NCI-H1048 (cell line): ENCODE data around the gene CEPT1.

Source experiments
- DNase-seq: peaks from one replicate; lab custom pipeline; 2025; lab: John Stamatoyannopoulos, UW

The CEPT1 gene

DNA sequence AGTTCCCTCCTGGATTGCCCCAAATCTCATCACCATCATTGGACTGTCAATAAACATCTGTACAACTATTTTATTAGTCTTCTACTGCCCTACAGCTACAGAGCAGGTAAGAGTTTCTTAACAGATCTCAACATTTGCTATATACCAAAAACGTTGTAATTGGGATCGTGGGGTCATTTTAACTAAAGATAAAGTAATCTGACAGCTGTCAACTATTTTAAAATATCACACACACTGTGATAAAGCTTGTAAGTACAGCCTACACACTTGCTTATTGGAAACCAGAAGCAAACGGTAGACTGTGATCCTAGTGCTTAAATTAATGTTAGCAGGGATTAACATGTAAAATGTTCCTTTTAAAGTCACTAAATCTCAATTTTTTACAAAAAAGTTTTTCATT is 7.9 kb downstream of the CEPT1 start:
- DNase-seq: no peak

DNA sequence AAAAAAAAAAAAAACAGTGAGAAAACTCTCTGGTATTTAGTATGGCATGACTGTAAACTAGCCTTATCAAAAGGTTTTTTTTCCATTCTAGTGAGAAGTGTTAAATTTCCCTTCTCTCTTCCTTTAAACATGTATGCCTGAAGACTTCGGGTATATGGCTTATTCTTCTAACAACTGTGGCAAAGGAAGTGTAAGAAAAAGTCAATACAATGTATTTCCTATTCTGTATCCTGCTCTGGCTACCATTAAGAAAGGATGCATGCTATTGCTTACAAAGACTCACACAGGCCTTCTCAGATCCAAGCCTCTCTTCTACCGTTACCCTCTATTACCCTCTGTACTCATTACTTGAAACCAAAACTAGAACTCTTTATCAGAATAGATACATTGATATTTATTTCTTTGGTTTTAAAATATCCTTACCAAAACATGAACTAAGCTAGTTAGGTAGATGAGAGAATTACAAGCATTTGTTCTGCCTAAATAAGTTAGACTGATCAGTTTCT is 8.4 kb downstream of the CEPT1 start:
- no peak for DNase-seq

DNA sequence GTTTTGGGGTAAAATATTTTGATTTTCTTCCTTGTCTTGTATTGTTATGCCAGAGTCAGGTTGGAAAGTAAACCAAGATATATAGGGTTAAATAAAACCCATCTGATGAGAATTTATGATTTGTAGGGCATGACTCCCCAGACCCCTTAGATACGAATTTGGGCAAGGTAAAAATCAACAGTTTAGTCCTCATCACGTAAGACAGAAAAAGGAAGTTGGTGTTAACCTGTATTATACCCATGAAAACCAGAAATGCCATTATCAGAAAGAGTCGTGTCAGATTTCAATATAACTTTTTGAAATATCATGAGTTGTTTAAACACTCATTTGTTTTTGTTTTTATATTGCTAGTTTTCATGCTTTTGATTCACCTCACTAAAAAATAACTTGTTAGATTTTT is 11.8 kb downstream of the CEPT1 start:
- no peak for DNase-seq

DNA sequence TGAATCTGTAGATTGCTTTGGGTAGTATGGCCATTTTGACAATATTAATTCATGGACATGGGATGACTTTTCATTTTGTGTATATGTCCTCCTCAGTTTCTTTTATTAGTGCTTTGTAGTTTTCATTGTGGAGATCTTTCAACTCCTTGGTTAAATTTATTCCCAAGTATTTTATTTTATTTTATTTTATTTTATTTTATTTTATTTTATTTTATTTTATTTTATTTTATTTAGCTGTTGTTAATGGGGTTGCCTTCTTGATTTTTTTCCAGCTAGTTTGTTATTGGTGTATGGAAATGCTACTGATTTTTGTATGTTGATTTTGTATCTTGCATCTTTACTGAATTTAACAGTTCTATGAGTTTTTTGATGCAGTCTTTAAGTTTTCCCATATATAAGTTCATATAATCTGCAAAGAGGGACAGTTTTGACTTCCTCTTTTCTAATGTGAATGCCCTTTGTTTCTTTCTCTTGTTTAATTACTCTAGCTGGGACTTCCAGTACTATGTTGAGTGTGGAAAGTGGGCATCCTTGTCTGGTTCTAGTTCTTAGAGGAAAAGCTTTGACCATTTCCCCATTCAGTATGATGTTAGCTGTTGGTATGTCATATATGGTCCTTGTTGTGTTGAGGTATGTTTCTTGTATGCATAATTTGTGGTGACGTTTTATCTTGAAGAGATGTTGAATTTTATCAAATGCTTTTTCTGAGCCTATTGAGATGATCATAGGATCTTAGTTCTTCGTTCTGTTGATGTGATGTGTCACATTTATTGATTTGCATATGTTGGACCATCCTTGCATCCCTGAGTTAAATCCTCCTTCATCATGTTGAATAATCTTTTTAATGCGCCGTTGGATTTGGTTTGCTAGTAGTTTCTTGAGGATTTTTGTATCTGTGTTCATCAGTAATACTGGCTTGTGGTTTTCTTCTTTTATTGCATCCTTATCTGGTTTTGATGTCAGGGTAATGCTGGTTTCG is 14.3 kb downstream of the CEPT1 start:
- DNase-seq: no peak

DNA sequence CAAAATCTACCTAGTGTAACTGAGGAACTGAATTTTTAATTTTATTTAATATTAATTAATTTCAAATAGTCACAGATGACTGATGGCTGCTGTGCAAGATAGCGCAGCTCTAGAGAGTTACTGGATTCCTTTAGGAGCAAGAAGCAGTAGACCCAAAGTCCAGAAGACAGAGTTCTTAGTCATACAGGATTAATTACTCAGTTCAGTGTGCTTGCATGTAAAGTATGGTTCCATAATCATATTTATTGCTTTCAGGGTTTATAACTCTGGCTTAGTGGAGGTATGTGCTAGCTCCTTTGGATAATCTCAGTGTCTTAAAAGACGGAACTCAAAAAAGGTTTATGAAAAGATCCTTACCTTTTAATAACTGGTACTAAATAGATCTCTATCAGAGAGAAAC is 17.4 kb downstream of the CEPT1 start:
- no peak for DNase-seq

DNA sequence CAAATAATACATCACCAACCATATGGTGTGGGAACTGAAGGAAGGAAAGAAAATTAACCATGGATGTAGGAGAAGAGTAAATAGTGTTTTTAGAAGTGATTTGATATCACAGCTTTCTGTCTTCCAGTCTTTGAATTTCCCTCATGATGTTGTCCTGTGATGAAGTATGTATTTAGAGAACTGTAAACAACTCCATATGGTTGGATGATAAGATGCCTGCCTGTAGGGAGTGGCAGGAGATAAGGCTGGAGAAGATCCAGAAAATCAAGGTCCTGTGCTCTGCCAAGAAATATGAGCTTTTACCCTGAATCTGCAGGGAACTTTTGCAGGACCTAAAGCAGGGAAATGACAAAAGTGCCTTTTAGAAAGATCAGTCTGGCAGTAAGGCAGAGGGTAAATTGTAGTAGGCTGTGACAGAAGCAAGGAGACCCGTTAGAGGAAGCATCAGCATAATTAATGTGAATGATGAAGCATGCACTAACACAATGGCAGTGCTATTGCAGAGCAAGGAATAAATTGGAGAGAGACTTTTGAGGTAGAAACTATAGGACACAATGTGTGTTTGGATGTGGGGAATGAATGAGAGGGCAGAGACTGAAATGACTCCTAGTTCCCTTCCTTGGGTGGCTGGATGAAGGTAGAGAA is 21.9 kb downstream of the CEPT1 start:
- no peak for DNase-seq

DNA sequence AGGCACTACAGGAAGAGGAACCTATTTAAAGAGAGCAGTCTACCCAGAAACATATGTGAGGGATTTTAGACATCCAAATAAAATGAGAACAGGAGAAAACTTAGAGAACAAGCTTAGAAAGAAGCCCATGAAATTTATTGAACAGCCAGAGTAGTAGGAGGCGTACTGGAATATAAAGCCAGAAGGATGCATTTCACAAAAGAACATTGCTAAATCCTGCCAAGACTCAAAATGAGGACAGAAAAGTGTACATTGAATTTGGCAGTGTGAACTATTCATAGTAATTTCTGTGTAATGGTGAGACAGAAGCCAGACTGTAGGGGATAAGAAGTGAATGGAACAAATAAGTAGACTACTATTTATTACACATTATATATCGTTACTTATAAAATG is 22.5 kb downstream of the CEPT1 start:
- DNase-seq: no peak

DNA sequence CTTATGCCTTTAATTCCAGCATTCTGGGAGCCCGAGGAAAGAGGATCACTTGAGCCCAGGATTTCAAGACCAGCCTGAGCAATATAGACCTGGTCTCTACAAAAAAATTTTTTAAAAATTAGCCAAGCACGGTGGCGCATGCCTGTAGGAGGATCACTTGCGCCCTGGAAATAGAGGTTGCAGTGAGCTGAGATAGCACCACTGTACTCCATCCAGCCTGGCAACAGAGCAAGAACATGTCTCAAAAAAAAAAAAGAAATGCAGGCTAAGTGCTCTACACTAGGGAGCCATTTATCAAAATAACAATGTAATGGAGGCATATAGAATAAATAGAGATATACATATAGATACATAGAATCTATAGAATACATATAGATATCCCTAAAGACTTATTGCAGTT is 23.3 kb downstream of the CEPT1 start:
- DNase-seq: no peak

DNA sequence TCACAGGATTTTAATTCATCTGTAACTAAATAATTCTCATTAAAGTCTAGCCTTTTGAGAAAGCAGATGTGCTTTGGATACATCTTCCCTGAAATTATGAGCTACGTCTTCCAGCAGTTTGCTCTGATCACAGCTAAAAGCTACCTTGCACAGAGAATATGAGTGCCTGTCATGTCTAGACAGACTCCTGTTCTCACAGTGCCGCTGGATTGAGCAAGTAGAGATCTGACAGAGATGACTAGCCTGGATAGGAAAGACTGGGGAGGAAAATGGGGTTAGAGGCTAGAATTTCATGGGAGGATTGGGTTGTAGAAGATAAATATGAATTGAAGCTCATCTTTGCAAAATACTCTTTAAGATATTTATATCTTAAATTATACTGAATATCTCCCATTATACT is 24.1 kb downstream of the CEPT1 start:
- no peak for DNase-seq

DNA sequence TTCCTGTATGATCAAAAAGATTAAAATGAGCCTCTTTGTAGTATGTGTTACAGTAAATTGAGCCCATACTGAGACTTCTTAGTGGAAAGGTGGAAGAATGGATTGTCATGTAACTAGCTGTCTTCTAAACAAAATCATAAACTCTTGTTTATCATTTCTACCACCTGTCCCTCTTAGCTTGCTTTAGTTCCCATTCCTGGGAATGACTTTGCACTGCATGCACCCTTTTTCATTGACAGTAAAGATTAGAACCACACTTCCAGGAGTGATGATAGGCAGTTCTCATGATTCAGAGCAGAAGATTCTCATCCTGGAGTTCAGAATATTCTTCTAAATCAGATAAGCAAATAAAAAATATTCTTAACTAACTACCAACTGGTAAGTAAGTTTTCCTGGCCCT is 32.4 kb downstream of the CEPT1 start:
- no peak for DNase-seq

DNA sequence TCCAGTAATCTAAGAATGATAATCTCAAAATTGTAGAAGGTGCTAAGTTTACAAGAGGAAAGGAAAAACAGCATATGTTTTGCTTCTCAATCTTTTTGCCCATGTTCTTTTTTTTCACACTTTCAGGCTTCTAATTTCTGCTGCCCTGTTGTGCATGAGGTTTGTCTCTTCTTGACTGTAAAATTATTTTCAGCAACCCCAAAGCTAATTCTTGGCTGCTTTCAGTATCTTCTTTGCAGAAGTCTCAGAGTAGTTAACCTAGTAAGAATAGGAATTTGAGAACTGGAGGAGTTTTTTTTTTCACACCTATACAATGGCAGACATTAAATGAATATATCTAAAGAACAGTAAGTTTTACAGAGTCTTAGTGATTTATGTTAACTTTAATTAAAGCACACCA is 34.0 kb downstream of the CEPT1 start:
- DNase-seq: no peak

DNA sequence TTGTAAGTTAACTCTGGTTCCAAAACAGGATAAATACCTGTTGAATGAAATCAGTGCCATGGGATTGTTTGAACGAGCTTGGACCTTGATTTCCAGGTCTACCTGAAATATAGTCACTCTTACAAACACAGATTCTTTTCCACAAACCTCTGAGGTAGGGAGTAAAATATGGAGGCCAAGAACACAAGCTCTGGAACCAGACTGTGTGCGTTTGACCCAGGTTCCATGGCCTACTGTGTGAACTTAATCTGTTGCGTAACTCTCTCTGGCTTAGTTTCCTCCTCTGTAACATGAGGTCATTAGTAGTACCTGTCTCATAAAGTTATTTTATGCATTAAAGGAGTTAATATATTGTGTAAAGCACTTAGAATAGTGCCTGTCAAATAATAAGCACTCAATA is 35.3 kb downstream of the CEPT1 start:
- no peak for DNase-seq

DNA sequence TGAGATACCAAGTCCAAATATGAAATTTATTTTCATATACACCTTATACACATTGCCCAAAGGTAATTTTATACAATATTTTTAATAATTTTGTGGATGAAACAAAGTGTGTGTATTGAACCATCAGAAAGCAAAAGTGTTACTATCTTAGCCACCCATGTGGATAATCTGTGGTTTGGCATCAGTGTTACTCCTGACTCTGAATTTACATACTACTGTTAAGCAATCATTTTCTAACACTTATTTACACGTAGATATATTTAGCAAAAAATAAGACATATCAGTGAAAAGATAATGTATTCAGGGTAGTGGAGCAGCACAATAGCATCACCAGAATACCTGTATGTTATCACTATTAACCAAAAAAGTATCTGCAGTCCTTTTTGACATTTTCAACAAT is 36.7 kb downstream of the CEPT1 start:
- DNase-seq: no peak

DNA sequence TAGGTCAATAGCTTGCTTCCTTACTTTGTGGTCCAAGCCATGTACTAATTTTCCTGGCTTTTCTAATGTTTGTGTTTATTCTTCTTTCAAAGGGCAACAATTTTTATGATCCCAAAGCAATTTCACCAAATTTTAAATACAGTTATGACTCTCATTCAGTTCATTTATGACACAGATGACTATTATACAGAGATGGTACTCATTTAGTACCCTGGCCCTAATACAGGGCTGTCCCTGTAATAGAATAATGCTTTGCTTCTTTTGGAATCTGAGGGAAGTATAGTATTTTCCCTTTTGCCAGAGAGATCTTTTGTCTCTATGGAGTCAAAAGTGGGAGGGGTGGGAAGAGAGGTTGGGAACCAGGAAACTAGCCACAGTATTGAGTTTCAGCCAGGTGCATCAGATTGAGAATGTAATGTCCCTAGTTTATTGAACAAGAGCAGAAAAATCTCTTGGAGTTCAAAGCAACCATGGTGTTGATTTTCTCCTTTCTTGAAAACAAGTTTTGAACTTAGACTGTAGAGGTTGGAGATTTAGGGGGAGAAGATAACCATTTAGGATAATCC is 40.0 kb downstream of the CEPT1 start:
- no peak for DNase-seq

DNA sequence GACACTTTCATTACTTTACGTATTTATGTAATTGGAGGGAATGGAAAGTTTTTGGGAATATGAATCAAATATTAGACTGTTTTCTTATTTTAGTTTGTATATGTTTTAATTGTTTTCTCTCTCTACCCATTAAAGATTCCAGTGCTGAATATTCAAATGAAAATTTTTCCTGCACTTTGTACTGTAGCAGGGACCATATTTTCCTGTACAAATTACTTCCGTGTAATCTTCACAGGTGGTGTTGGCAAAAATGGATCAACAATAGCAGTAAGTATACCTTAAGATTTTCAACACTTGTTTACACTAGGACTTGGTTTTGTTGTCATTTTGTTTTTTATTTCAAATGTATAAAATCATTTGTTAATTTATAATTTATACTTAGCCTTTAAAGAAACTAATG is 42.0 kb downstream of the CEPT1 start:
- no peak for DNase-seq

DNA sequence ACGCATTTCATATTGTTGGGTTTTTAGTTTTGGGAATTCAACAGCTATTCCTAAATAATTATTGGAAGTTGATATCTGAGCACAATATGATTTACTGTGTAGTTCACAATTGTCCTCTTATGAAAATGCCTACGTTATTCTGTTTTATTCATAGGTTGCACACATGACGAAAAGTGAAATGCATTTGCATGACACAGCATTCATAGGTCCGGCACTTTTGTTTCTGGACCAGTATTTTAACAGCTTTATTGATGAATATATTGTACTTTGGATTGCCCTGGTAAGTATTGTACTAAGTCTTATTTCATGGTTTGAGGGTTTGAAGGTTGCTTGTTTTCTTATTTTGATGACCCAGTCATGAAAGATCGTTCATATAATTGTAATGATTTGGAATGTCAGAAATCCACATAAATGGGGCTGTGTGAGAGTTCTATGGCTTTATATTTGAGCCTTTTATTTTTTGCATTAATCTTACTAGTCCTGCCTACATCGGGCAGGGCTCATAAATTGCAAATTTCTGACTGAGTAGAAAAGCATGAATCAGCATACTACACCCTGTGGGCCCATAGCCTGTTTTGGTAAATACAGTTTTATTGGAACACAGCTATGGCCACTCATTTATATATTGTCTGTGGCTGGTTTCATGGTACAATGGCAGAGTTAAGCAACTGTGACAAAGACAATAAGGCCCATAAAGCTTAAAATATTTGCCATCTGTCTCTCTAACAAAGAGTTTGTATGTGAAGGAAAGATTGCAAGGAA is 43.5 kb downstream of the CEPT1 start:
- DNase-seq: no peak

DNA sequence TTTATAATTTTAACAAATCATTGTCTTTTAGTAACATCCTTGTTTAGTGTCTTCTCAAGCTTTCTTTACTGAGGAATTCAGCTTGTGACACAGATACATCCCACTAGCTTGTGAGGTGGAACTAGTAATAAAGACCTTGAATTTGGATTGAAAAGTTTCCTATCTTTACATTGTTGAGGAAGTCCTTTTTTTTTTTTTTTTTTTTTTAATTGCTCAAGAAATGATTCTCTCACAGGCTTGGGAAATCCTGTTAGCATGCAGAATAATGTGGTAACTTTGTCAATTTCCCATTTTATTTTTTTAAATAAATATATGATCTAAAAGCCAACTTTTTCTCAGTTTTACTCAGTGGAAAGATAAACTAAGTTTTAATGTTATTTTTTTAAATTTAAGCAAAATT is 44.6 kb downstream of the CEPT1 start:
- DNase-seq: no peak

DNA sequence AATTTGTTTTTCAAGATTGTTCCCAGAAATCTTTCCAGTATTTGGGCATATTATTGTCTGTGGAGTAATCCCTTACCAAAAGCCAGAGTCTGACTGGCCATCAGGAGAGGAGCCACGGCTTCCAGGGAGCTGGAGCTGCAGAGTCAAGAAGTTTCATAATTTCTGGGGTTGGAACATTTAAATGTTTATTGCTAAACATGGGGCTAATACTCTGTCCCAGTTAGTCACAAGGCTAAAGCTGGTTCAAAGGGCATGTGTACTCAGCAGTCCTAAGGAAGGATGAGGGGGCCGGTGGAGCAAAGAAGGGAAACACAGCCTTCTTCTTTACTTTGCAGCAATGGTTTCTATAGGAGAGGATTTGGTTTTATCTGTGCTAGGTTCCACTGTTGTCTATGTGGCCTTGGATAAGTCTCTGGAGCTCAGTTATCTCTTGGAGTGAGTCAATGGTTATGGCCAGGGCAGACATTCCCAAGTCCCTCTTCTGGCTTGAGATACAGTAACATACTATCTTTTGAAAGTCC is 51.0 kb downstream of the CEPT1 start:
- no peak for DNase-seq

DNA sequence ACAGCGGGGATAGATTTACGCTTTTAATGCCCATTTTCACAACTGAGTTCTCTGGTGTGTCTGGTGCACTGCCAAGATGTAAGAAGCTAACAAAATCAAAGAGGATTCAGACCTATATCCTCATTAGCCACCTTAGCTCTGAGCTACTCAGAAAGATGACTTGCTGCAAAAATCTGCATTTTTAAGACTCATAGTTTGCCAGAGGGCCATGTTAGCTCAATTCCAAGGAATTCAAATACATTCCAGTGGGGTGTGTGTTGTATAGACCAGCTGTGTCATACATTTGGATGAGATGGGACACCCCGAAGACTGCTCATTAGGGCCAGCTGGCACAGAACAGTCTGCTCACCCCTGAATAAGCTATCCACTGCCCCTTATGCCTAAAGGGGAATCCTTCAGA is 51.5 kb downstream of the CEPT1 start:
- no peak for DNase-seq

DNA sequence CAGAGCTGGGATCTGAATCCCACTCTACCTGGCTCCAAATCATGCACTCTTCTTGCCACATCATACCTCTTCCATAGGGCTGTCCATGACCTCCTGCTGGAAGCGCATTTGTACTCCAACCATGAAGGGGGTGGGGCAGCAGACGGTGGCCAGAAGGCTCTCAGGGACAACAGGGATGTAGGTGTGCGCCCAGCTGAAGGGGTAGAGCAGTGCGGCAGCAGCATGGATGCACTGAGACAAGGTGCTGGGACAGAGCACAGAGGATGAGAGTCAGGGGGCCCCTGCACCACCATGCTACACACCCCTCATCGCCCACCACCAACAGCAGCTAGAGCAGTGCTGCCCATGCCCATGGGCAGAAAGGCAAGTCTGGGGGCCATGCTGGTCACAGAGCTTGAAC is 52.1 kb downstream of the CEPT1 start:
- no peak for DNase-seq

DNA sequence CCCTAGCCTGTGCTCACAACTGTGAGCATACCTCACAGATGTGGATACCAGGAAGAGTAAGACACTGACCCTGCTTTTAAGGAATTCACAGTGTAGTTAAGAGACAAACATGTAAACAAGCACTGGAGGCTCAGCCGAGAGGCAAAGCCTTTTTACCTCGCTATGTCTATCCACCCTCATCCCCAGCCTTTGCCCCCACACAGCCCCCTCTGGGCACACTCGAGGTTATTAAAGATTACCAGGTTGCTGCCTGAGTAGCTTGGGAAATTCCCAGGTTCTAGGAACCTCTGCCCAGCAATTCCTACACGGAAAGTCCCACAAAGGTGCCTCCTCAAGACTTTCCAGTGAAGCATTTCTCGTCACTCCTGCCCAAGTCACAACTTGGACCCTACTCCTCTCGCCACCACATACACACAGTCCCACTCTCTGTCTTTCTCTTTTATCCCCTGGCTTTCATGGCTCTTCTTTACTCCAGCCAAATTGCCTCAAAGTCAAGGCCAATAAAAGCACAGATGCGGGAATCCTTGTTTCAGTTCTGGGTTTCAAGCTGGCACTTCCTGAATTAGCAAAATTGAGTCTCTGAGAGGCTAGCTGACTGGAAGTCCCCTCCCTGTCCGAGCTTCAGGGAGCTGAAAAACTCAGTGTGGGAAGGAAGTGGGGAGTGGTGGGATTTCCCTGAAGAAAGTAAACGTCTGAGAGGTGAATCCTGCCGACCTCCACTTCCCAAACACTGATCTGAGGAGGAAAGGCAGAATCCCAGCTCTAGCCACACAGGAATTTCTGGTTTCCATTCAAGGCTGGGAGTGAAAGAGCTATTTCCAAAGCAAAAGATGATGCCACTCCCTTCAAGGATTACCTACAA is 52.9 kb downstream of the CEPT1 start:
- no peak for DNase-seq
